ENCODE measurements around the gene HLCS. TPM values are rescaled to one million over a fixed set of nuclear protein-coding genes. Genes with fewer than 3 reads are reported as not detected.
A peak's percentile ranks its signal among the peaks of the same experiment; 100 is the strongest.

The HLCS gene
- polyA plus RNA-seq, 1 donor (not counting 4 experiments of a cell fraction or from before 2014, with no cell fraction given), result 11.5 TPM

- H3K4me2 ChIP-seq (ENCODE audit: control insufficient read depth, extremely low read depth, insufficient read depth, low read depth, low read length), result peak overlapping the region; percentile 66
- H3K79me2 ChIP-seq (ENCODE audit: control insufficient read depth, insufficient read depth, low read length), result no peaks in the 10 kb centered on the region
- no peaks in the 10 kb centered on the region for H4K20me1 ChIP-seq (ENCODE audit: control insufficient read depth, extremely low read depth, insufficient read depth, low read length)
- no peaks in the 10 kb centered on the region for H3K9me1 ChIP-seq (ENCODE audit: control insufficient read depth, extremely low read depth, insufficient read depth, low read length)
- H2AFZ ChIP-seq (ENCODE audit: control insufficient read depth, low read length), result peak overlapping the region; percentile 61
- dilution Hi-C loops (cut with MboI; ENCODE audit: extremely low pct_ligation_motif_present, low sequenced_read_pairs), result no loop called here
- TF ChIP-seq CTCF (optimal IDR thresholded peaks at IDR 0.05 in 1 of 3, IDR thresholded peaks at IDR 0.05 in 1 of 3, conservative IDR thresholded peaks at IDR 0.05 in 1 of 3; ENCODE audit: extremely low read depth in 1 of 3, insufficient read depth in 2 of 3, low read length in 3 of 3) (no peak), EZH2 (IDR thresholded peaks at IDR 0.05; ENCODE audit: low read length) (no peak)
- no peaks in the 10 kb centered on the region for H3K9me3 ChIP-seq (ENCODE audit: control insufficient read depth, low read depth, low read length)
- no peaks in the 10 kb centered on the region for H3K36me3 ChIP-seq (ENCODE audit: control insufficient read depth in 2 of 2, extremely low read depth in 1 of 2, insufficient read depth in 2 of 2, low read length in 2 of 2)
- H3K9ac ChIP-seq (ENCODE audit: control insufficient read depth, extremely low read depth, insufficient read depth, low read length), result peak overlapping the region; percentile 35
- peak overlapping the region in 1 of 3 experiments; percentile 3 for H3K4me3 ChIP-seq (ENCODE audit: control insufficient read depth in 2 of 3, extremely low read depth in 1 of 3, insufficient read depth in 2 of 3, low read depth in 1 of 3, low read length in 3 of 3)
- DNase-seq (ENCODE audit: low read depth, low spot score) (no peak), FAIRE-seq (peak; percentile 83)
- no peaks in the 10 kb centered on the region for H3K27me3 ChIP-seq (ENCODE audit: control insufficient read depth, extremely low read depth, insufficient read depth, low read length)
- peaks cover 18% of the 10 kb centered on the region for H3K4me1 ChIP-seq (ENCODE audit: control insufficient read depth, extremely low read depth, insufficient read depth, low read length)
- peak overlapping the region; percentile 62 for H3K27ac ChIP-seq (ENCODE audit: control insufficient read depth, insufficient read depth, low read length)
Observed at GRCh38 chr21:36860736-36861594, 105.5 kb downstream of the HLCS start.

GRCh38 chr21:36859744-36860501 is 106.5 kb downstream of the HLCS start:
- H3K27ac ChIP-seq (ENCODE audit: control insufficient read depth, insufficient read depth, low read length), result peak overlapping the region; percentile 62
- no peak overlapping the region for H2AFZ ChIP-seq (ENCODE audit: control insufficient read depth, low read length)
- no peaks in the 10 kb centered on the region for H3K79me2 ChIP-seq (ENCODE audit: control insufficient read depth, insufficient read depth, low read length)
- peak; percentile 38 for DNase-seq (ENCODE audit: low read depth, low spot score)
- dilution Hi-C loops (cut with MboI; ENCODE audit: extremely low pct_ligation_motif_present, low sequenced_read_pairs), result no loop called here
- no peaks in the 10 kb centered on the region for H3K36me3 ChIP-seq (ENCODE audit: control insufficient read depth in 2 of 2, extremely low read depth in 1 of 2, insufficient read depth in 2 of 2, low read length in 2 of 2)
- H3K4me2 ChIP-seq (ENCODE audit: control insufficient read depth, extremely low read depth, insufficient read depth, low read depth, low read length), result peak overlapping the region; percentile 66
- no peaks in the 10 kb centered on the region for H3K9me1 ChIP-seq (ENCODE audit: control insufficient read depth, extremely low read depth, insufficient read depth, low read length)
- H3K9me3 ChIP-seq (ENCODE audit: control insufficient read depth, low read depth, low read length), result no peaks in the 10 kb centered on the region
- H4K20me1 ChIP-seq (ENCODE audit: control insufficient read depth, extremely low read depth, insufficient read depth, low read length), result no peaks in the 10 kb centered on the region
- H3K27me3 ChIP-seq (ENCODE audit: control insufficient read depth, extremely low read depth, insufficient read depth, low read length), result no peaks in the 10 kb centered on the region
- TF ChIP-seq CTCF (optimal IDR thresholded peaks at IDR 0.05 in 1 of 3, IDR thresholded peaks at IDR 0.05 in 1 of 3, conservative IDR thresholded peaks at IDR 0.05 in 1 of 3; ENCODE audit: extremely low read depth in 1 of 3, insufficient read depth in 2 of 3, low read length in 3 of 3) (no peak), EZH2 (IDR thresholded peaks at IDR 0.05; ENCODE audit: low read length) (no peak)
- no peak overlapping the region for H3K9ac ChIP-seq (ENCODE audit: control insufficient read depth, extremely low read depth, insufficient read depth, low read length)
- FAIRE-seq, result peak; percentile 46
- peaks cover 18% of the 10 kb centered on the region for H3K4me1 ChIP-seq (ENCODE audit: control insufficient read depth, extremely low read depth, insufficient read depth, low read length)
- no peak overlapping the region for H3K4me3 ChIP-seq (ENCODE audit: control insufficient read depth in 2 of 3, extremely low read depth in 1 of 3, insufficient read depth in 2 of 3, low read depth in 1 of 3, low read length in 3 of 3)
